Dermis microvascular lymphatic vessel endothelial cell (primary cell): ENCODE data around the gene RHBDD3. TPM values are rescaled to one million over a fixed set of nuclear protein-coding genes. Genes with fewer than 3 reads are reported as not detected.

Experiments used
- DNase-seq, 2 donors: peaks; one replicate each; pipeline versions ENCODE4 v3.0.0 to v3.0.0-alpha.2; 2010; ENCODE audit warnings: low read depth in 2 of 2
- total RNA-seq: library from RNA; depleted of rRNA; stranded (reverse); fragments of >200 nt; gene quantifications from 2 replicates; pipeline ENCODE4 v1.2.1, GENCODE V29; 2014

The RHBDD3 gene
- total RNA-seq, 1 donor from 2014 or later: 14.8 TPM

- peak in 1 of 2 donors; percentile 10 for DNase-seq
These were observed 2.1 kb upstream of the RHBDD3 start for GRCh38 chr22:29269731-29270474.

- peak in 1 of 2 donors; percentile 11 for DNase-seq
These were observed 1.4 kb upstream of the RHBDD3 start for GRCh38 chr22:29269230-29269604.

- DNase-seq: peak; percentile 34 to 67
These were observed 889 bp upstream of the RHBDD3 start for GRCh38 chr22:29268511-29269229.

- no peak for DNase-seq
These were observed 321 bp downstream of the RHBDD3 start for GRCh38 chr22:29267462-29267857.

DNA sequence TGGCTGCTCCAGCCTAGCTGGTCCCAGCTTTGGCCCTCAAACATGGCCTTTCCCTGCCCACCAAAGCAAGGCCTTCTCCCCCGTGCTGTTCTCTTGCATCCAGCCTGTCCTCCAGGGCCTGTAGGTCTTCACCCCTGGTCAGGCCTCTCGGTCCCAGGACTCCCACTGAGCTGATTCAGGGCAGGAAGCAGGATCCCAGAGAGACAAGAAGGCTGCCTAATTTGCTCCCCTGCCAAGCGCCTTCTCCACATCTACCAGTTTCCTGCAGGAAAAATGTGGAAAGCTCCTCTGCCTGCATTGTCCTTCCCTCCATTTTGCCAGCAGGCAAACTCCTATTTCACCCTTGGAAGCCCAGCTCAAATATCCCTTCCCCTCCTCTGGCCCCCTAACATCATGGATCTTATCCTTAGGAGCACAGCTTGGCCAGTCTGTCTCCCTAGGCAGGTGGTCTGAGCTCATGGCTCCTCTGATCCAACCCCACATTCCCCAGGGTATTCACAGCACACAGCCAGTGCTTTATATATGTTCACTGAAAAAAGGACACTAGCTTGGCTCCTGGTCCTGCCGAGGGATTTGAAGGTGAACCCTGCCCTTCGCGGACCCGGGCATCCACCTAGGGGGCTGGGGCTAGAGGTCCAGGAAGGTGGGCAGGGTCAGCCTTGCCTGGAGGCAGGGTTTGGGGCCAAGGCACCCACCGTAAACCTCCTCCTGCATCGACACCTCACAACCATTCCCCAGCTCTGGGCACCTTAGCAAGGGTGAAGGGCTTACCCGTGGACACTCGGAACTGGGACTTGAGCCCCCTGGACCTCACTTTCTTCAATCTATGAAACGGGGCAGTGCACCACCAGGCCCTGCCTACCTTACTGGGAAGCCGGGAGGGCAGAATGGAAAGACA, 968 bp downstream of the RHBDD3 start:
- peak in 1 of 2 donors; percentile 12 for DNase-seq

GRCh38 chr22:29265929-29266328, 1.9 kb downstream of the RHBDD3 start:
- DNase-seq: no peak

- DNase-seq: no peak
These were observed 2.5 kb downstream of the RHBDD3 start for GRCh38 chr22:29265305-29265704.

GRCh38 chr22:29263791-29264276, 3.9 kb downstream of the RHBDD3 start:
- no peak for DNase-seq

DNA sequence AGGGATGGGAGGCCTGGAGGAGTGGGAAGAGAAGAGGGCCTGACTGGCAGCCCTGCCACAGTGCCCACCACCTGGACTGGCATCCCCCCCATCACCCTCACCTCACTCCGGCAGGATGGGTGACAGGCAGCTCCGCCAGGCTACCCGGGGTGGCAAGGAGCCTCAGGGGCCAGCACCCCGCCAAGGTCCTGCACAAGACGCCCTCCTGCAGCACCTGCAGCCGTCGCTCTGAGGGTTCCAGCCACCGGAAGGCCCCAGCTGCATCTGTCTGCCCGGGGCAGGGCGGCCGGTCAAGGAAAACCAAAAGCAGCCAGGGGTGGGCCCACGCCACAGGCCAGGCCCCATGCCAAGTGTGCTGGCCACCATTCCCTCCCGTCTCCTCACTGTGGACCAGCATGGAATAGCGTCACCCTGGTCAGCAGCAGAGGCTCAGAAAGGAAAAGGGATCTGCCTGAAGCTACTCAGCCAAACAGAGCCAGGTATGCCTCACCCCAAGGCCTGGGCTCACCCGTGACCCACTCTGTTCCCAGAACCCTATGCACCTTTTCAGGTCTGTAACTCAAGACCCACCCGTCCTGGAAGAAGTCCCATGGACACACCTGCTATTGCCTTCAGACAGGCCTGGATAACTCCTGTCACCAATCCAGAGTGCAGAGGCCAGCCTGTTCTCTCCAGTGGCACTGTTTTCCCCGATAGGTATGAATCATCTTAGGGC, 7.0 kb downstream of the RHBDD3 start:
- no peak for DNase-seq

DNA sequence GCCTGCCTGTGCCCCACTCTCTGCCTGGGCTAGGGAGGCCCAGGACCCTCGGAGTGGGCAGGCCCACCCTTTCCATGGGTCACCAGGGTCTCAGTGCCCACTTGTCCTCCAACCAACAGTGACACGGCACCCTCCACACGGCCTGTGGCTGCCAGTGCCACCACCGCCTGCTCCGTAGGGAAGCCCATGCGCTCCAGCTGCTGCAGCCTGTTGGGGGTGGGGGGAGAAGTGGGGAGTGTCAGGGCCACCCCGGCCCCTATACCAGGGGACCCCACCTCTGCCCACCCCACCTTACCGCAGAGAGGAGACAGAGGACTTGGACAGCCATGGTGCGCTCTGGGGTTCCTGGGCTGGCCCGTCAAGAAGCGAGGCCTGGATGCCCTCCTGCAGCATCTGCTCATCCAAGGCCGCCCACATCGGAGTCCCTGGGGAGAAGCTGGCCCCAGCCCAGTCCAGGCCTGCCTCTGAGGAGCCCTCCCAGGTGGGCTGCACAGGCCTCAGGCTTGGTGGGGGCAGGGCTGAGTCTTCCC, 7.7 kb downstream of the RHBDD3 start:
- DNase-seq: no peak

GRCh38 chr22:29259253-29259899, 8.4 kb downstream of the RHBDD3 start:
- no peak for DNase-seq

DNA sequence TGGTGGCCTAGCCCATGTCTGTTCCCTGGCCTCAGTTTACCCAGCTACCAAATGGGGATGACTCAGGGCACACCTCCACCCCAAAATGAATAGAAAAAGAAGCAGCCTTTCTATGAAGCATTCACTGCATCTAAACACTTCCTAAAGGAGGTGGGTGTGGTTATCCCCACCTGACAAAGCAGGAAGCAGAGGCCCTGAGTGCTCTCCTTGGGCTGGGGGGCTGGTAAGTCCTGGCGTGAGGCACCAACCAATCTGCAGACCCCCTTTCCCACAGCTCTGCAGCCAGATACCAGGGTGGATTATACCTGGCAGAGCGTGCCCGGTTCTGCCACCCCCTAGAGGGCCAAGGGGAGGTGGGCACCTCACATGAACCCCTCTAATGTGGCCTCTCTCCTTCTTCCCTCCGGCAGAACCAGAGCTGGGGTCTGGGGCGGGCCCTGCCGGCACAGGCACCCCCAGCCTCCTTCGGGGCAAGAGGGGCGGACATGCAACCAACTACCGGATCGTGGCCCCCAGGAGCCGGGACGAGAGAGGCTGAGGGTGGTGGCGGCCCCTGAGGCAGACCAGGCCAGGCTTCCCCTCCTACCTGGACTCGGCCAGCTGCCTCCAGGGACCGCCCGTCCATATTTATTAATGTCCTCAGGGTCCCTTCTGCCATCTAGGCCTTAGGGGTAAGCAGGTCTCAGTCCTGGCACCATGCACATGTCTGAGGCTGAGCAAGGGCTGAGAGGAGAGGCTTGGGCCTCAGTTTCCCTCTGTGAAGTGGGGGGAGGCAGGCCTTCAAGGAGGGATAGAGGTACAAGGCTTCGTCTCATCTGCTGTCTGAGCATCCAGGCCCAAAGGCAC, 9.2 kb downstream of the RHBDD3 start:
- no peak for DNase-seq

DNA sequence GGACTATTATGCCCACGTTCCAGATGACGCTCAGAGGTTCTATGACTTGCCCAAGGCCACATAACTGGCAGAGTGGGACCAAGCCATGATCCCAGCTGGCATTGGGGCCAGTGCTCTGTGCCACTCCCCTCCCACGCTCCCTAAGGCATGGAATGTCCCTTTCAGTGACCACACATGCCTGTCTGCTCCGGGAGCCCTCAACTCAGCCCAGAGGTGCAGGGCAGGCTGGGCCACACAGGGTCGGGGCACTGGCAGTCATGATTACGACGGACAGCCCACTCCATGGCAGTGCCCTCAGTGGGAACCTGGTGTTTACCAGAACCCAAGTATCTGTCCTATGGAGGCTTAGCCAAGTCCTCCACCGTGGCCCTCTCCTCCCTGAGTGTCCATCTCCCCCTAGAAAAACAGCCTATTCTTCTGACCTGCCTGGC, 10.0 kb downstream of the RHBDD3 start:
- DNase-seq: no peak

- DNase-seq: no peak
These were observed 11.0 kb downstream of the RHBDD3 start for GRCh38 chr22:29256606-29257325.

- no peak for DNase-seq
These were observed 12.6 kb downstream of the RHBDD3 start for GRCh38 chr22:29255064-29255621.

- DNase-seq: no peak
These were observed 13.5 kb downstream of the RHBDD3 start for GRCh38 chr22:29254286-29254660.

DNA sequence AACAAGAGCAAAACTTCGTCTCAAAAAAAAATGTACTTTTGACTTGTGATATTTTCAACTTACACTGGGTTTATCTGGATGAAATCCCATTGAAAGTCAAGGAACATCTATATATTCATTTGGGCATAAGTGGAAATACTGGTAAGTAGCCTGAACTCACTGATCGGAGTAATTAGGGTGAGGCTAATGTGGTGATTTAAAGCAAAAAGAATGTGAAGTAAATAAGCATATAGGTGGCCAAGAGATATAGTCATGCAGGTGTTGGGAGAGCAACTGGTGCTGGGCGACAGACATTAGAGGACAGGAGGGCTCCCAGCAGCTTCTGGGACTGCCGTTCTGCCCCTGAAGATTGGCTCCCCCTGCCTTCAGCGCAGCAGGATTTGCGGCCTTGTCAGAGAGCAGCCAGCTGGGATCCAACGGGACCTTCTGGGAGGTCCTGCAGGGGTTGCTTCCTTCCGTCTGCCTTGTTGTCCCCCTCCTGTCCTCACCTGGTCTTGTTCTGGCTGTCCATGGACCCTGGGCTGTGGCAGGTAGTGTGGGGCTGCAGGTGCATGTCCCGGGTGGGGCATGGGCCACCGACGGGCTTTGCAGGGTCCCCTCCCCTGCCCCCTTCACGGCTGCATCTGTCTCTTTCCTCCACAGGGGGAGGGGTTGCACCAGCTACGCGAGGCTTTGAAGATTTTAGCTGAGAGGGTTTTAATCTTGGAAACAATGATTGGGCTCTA, 14.1 kb downstream of the RHBDD3 start:
- DNase-seq: no peak
